ENCODE results near the gene PFKFB3.

- TF ChIP-seq CTCF (IDR thresholded peaks at IDR 0.05) (no peak), POLR2A (IDR thresholded peaks at IDR 0.05) (no peak), EP300 (IDR thresholded peaks at IDR 0.05) (no peak)
Observed at GRCh38 chr10:6236349-6237198, 33.8 kb downstream of the PFKFB3 start.
